ENCODE data around the gene STMN1. TPM values are rescaled to one million over a fixed set of nuclear protein-coding genes. Genes with fewer than 3 reads are reported as not detected.

STMN1 gene
- total RNA-seq, 1 donor: 34.7 TPM

DNA sequence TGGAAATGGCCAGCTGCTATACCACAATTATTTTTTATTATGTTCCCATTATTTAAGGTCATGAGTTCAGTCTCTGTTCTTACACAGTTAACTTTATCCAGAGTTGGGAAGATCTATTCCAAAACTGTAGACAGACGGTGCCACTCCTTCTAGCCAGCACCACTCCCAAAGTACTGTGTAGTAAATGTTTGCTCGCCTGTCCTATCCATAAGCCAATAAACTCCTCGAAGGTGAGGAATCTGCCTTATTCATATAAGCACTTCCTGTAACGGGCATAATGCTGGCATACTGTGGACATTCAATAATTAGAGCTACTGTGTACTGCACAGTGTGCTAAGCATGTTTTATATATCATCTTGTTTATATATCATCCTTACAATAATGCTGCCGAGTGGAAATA, 26.1 kb upstream of the STMN1 start:
- no peaks in the 10 kb centered on the region for H3K79me2 ChIP-seq (ENCODE audit: insufficient read depth, low read length)
- no peak overlapping the region for H3K4me3 ChIP-seq (ENCODE audit: insufficient read depth, low read length)
- H2AFZ ChIP-seq (ENCODE audit: low read length): no peak overlapping the region
- no peaks in the 10 kb centered on the region for H3K4me1 ChIP-seq (ENCODE audit: insufficient read depth, low read length)
- no peaks in the 10 kb centered on the region for H4K20me1 ChIP-seq (ENCODE audit: insufficient read depth, low read length)
- DNase-seq (ENCODE audit: insufficient read length, low spot score, missing footprints): no peak
- H3K9me3 ChIP-seq (ENCODE audit: low read depth, low read length): no peaks in the 10 kb centered on the region
- TF ChIP-seq, protein P1, sequence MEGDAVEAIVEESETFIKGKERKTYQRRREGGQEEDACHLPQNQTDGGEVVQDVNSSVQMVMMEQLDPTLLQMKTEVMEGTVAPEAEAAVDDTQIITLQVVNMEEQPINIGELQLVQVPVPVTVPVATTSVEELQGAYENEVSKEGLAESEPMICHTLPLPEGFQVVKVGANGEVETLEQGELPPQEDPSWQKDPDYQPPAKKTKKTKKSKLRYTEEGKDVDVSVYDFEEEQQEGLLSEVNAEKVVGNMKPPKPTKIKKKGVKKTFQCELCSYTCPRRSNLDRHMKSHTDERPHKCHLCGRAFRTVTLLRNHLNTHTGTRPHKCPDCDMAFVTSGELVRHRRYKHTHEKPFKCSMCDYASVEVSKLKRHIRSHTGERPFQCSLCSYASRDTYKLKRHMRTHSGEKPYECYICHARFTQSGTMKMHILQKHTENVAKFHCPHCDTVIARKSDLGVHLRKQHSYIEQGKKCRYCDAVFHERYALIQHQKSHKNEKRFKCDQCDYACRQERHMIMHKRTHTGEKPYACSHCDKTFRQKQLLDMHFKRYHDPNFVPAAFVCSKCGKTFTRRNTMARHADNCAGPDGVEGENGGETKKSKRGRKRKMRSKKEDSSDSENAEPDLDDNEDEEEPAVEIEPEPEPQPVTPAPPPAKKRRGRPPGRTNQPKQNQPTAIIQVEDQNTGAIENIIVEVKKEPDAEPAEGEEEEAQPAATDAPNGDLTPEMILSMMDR (IDR thresholded peaks at IDR 0.05; ENCODE audit: extremely low read depth, low read depth, low read length): no peak
- H3K27ac ChIP-seq (ENCODE audit: low read depth, low read length): no peak overlapping the region
- H3K36me3 ChIP-seq (ENCODE audit: insufficient read depth, low read length): no peaks in the 10 kb centered on the region
- H3K27me3 ChIP-seq (ENCODE audit: insufficient read depth, low read length): peaks cover 5% of the 10 kb centered on the region
- H3K4me2 ChIP-seq (ENCODE audit: insufficient read depth, low read length): no peak overlapping the region

DNA sequence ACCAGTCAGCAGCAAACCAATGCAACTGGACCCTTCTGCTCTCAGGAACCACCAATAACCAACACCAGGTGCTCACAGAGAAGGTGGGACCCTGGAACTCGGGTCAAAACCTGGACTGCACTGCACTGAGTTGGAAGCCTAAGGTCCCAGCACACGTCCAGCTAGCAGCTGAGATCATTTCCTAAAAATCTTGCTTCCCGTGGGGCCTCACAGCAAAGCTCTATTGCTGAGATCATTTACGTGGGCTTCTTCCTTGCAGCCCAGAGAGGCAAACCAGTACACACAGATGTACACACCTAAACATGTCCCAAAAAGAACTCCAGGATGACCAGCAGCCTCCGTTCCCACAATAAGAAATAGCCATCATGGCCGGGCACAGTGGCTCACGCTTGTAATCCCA, 22.8 kb upstream of the STMN1 start:
- Histone ChIP-seq H3K4me1 (ENCODE audit: insufficient read depth, low read length) (no peaks in the 10 kb centered on the region), H4K20me1 (ENCODE audit: insufficient read depth, low read length) (no peaks in the 10 kb centered on the region), H3K4me2 (ENCODE audit: insufficient read depth, low read length) (no peak overlapping the region), H3K79me2 (ENCODE audit: insufficient read depth, low read length) (no peaks in the 10 kb centered on the region), H3K36me3 (ENCODE audit: insufficient read depth, low read length) (no peaks in the 10 kb centered on the region), H3K27me3 (ENCODE audit: insufficient read depth, low read length) (peaks cover 12% of the 10 kb centered on the region), H3K27ac (ENCODE audit: low read depth, low read length) (no peak overlapping the region), H2AFZ (ENCODE audit: low read length) (no peak overlapping the region), H3K9me3 (ENCODE audit: low read depth, low read length) (no peaks in the 10 kb centered on the region), H3K4me3 (ENCODE audit: insufficient read depth, low read length) (no peak overlapping the region)
- TF ChIP-seq, protein P1 (IDR thresholded peaks at IDR 0.05; ENCODE audit: extremely low read depth, low read depth, low read length): no peak
- DNase-seq (ENCODE audit: insufficient read length, low spot score, missing footprints): no peak

DNA sequence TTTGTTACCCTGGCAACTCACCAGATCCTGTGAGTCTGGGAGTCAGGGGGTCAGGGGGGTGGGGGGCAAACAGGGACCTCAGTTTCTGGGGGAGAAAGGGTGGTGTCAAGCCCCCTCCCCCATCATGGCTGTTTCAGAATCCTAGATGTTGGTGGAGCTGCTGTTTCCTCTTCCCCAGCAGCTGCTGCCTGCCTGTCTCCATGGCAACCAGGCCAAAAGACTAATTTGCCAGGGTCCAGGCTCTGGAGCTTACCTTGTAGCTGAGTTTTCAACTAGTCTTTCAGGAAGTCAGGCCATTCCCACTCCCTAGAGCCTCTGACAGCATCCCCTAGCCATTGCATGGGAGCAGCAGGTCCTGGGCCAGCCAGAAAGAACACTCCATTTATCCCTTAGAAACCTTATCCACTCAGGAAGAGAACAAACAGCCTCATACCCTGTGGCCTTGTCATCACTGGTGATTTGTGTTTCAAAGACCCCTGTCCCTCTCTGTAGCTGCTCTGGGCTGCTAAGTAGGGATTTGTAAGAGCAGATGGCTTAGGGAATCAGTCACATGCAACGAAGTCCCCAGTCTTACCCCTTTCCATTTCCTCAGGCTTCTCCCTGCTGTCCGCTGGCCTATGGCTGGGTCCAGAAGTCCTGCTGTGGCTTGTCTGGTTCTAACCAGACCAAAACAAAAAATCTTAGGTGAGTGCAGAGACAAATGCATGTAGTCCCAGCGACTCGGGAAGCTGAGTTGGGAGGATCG, 21.5 kb upstream of the STMN1 start:
- Histone ChIP-seq H3K9me3 (ENCODE audit: low read depth, low read length) (no peaks in the 10 kb centered on the region), H3K4me3 (ENCODE audit: insufficient read depth, low read length) (no peak overlapping the region), H2AFZ (ENCODE audit: low read length) (no peak overlapping the region), H3K27me3 (ENCODE audit: insufficient read depth, low read length) (peaks cover 12% of the 10 kb centered on the region), H3K27ac (ENCODE audit: low read depth, low read length) (no peak overlapping the region), H3K4me1 (ENCODE audit: insufficient read depth, low read length) (peaks cover 8% of the 10 kb centered on the region), H3K36me3 (ENCODE audit: insufficient read depth, low read length) (no peaks in the 10 kb centered on the region), H3K4me2 (ENCODE audit: insufficient read depth, low read length) (no peak overlapping the region), H4K20me1 (ENCODE audit: insufficient read depth, low read length) (no peaks in the 10 kb centered on the region), H3K79me2 (ENCODE audit: insufficient read depth, low read length) (no peaks in the 10 kb centered on the region)
- DNase-seq (ENCODE audit: insufficient read length, low spot score, missing footprints): no peak
- TF ChIP-seq, protein P1 (IDR thresholded peaks at IDR 0.05; ENCODE audit: extremely low read depth, low read depth, low read length): no peak

DNA sequence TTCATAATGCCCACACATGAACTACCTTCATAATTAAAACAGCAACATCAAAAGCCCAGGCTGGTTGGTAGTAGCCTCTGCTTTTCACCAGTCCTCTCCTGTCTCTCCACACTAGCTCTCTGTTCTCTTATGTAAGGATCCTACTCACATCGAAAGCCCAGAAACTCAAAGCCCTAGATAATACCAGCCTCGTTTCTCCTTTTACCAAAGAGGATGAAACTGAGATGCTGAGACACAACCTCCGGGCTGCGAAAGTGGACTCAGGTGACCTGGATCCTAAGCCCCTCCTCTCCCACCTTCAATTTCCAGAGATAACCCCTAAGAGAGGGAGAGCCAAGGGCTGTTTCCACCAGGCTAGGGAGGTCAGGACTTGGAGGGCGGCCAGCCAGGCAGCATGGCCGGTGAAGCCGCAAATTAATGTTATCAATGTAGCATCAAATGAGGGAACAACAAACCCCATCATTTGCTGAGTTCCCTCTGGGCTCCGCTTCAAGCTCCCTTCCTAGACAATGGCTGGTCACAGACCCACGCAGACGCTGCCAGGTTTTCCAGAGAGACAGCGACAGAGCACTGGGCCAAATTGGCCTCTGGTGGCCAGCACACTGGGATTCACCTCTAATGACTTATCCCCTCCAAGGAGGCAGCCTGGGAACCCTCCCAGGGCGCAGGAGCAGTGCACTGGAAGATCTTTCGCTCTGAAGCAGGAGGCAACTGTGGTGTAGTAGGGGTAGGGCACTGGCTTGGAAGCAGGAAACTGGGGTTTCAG, 20.7 kb upstream of the STMN1 start:
- Histone ChIP-seq H4K20me1 (ENCODE audit: insufficient read depth, low read length) (no peaks in the 10 kb centered on the region), H3K79me2 (ENCODE audit: insufficient read depth, low read length) (no peaks in the 10 kb centered on the region), H3K36me3 (ENCODE audit: insufficient read depth, low read length) (no peaks in the 10 kb centered on the region), H3K4me1 (ENCODE audit: insufficient read depth, low read length) (peaks cover 15% of the 10 kb centered on the region), H2AFZ (ENCODE audit: low read length) (no peak overlapping the region), H3K27me3 (ENCODE audit: insufficient read depth, low read length) (peaks cover 12% of the 10 kb centered on the region), H3K9me3 (ENCODE audit: low read depth, low read length) (no peaks in the 10 kb centered on the region), H3K4me3 (ENCODE audit: insufficient read depth, low read length) (no peak overlapping the region), H3K27ac (ENCODE audit: low read depth, low read length) (no peak overlapping the region), H3K4me2 (ENCODE audit: insufficient read depth, low read length) (no peak overlapping the region)
- TF ChIP-seq, protein P1 (IDR thresholded peaks at IDR 0.05; ENCODE audit: extremely low read depth, low read depth, low read length): no peak
- peak; percentile 34 for DNase-seq (ENCODE audit: insufficient read length, low spot score, missing footprints)

Measured in osteoblast (primary cell).